NOMO-1 treated with DMSO at 0.1 percent for 48 hours (cell line): ENCODE data around the gene THADA.
"Not testable (repeated sequence)": the region's sequence is repeated elsewhere in the genome, so short reads cannot be mapped to it uniquely, and the experiment has no call there.

Source experiments
- DNase-seq: peaks from one replicate; lab custom pipeline; 2025; ENCODE audit not compliant: unreplicated experiment; lab: John Stamatoyannopoulos, UW

THADA gene

GRCh38 chr2:43467891-43468290, 127.9 kb downstream of the THADA start:
- no peak for DNase-seq

- DNase-seq, result no peak
Observed at GRCh38 chr2:43465234-43465633, 130.6 kb downstream of the THADA start.

GRCh38 chr2:43464590-43464989, 131.2 kb downstream of the THADA start:
- DNase-seq, result no peak

GRCh38 chr2:43462866-43463641, 132.8 kb downstream of the THADA start:
- DNase-seq, result no peak

GRCh38 chr2:43461453-43462073, 134.3 kb downstream of the THADA start:
- DNase-seq, result peak; percentile 87

- no peak for DNase-seq
Observed at GRCh38 chr2:43460611-43461365, 135.1 kb downstream of the THADA start.

GRCh38 chr2:43460174-43460546, 135.7 kb downstream of the THADA start:
- DNase-seq, result no peak

GRCh38 chr2:43459446-43460173, 136.2 kb downstream of the THADA start:
- peak; percentile 64 for DNase-seq

GRCh38 chr2:43458014-43458628, 137.7 kb downstream of the THADA start:
- DNase-seq, result peak; percentile 35

- peak; percentile 86 for DNase-seq
Observed at GRCh38 chr2:43455731-43456642, 139.9 kb downstream of the THADA start.

- no peak for DNase-seq
Observed at GRCh38 chr2:43455296-43455695, 140.5 kb downstream of the THADA start.

- DNase-seq, result no peak
Observed at GRCh38 chr2:43454791-43455190, 141.0 kb downstream of the THADA start.

GRCh38 chr2:43453179-43454170, 142.4 kb downstream of the THADA start:
- DNase-seq, result no peak

- no peak for DNase-seq
Observed at GRCh38 chr2:43452318-43452731, 143.5 kb downstream of the THADA start.

GRCh38 chr2:43450617-43451016, 145.2 kb downstream of the THADA start:
- no peak for DNase-seq

GRCh38 chr2:43448822-43449110, 147.1 kb downstream of the THADA start:
- no peak for DNase-seq

GRCh38 chr2:43448011-43448821, 147.6 kb downstream of the THADA start:
- DNase-seq, result no peak

GRCh38 chr2:43446755-43447154, 149.1 kb downstream of the THADA start:
- not testable (repeated sequence) for DNase-seq
